Mesenchymal stem cell (in vitro differentiated cells and primary cell): Measurements from ENCODE around the gene TOLLIP.

ENCODE experiments used
- DNase-seq: peaks from one replicate; pipeline ENCODE4 v3.0.0-alpha.2; 2013
- H2AFZ ChIP-seq: one replicate; pipeline ENCODE4 v1.6.1; 2013; ENCODE audit warnings: low read depth, mild to moderate bottlenecking, control low read depth, inconsistent platforms, low read length, moderate library complexity
- H2AK5ac ChIP-seq: 2 replicates; pipeline ENCODE4 v1.6.1; 2013; ENCODE audit warnings: low read length, moderate library complexity, mild to moderate bottlenecking, inconsistent platforms; ENCODE audit not compliant: severe bottlenecking
- H2BK120ac ChIP-seq: one replicate; pipeline ENCODE4 v1.6.1; 2013; ENCODE audit warnings: low read depth, mild to moderate bottlenecking, inconsistent platforms, low read length, moderate library complexity
- H2BK12ac ChIP-seq, 2 experiments: one replicate each; pipeline ENCODE4 v1.6.1; 2013; ENCODE audit warnings: inconsistent platforms in 2 of 2, low read length in 2 of 2, mild to moderate bottlenecking in 2 of 2, moderate library complexity in 2 of 2, control low read depth in 1 of 2
- H2BK15ac ChIP-seq: one replicate; pipeline ENCODE4 v1.6.1; 2013; ENCODE audit warnings: mild to moderate bottlenecking, low read depth, inconsistent platforms; ENCODE audit not compliant: poor library complexity, severe bottlenecking
- H2BK5ac ChIP-seq: 2 replicates; pipeline ENCODE4 v1.6.1; 2013; ENCODE audit warnings: low read depth, mild to moderate bottlenecking, low read length, control low read depth, inconsistent platforms; ENCODE audit not compliant: poor library complexity, severe bottlenecking
- H3K14ac ChIP-seq, 2 experiments: one replicate each; pipeline ENCODE4 v1.6.1; 2013; ENCODE audit warnings: inconsistent platforms in 2 of 2, low read length in 2 of 2, control low read depth in 1 of 2, mild to moderate bottlenecking in 1 of 2, moderate library complexity in 1 of 2
- H3K18ac ChIP-seq, 2 experiments: one replicate each; pipeline ENCODE4 v1.6.1; 2013; ENCODE audit warnings: inconsistent platforms in 2 of 2, low read length in 2 of 2, control low read depth in 1 of 2, low read depth in 1 of 2, mild to moderate bottlenecking in 1 of 2
- H3K23ac ChIP-seq, 2 experiments: one replicate each; pipeline ENCODE4 v1.6.1; 2013; ENCODE audit warnings: inconsistent platforms in 2 of 2, low read length in 2 of 2, mild to moderate bottlenecking in 2 of 2, moderate library complexity in 2 of 2, control low read depth in 1 of 2
- H3K27ac ChIP-seq: 2 replicates; pipeline ENCODE4 v1.5.1; 2013; ENCODE audit warnings: mild to moderate bottlenecking, moderate library complexity, low read length, control low read depth, inconsistent platforms; ENCODE audit not compliant: poor library complexity, severe bottlenecking
- H3K27me3 ChIP-seq, 2 experiments: 2 replicates each; pipeline versions ENCODE4 v1.6.1 to v1.7.0; 2013; ENCODE audit warnings: low read length in 2 of 2, mild to moderate bottlenecking in 2 of 2, moderate library complexity in 2 of 2, control low read depth in 1 of 2, inconsistent platforms in 1 of 2; ENCODE audit not compliant: control insufficient read depth in 1 of 2, insufficient read depth in 1 of 2
- H3K36me3 ChIP-seq, 2 experiments: 2 replicates each; pipeline versions ENCODE4 v1.6.1 to v1.7.0; 2013; ENCODE audit warnings: low read length in 2 of 2, control low read depth in 1 of 2, inconsistent platforms in 1 of 2, low read depth in 1 of 2, mild to moderate bottlenecking in 1 of 2; ENCODE audit not compliant: insufficient read depth in 2 of 2, control insufficient read depth in 1 of 2
- H3K4ac ChIP-seq, 2 experiments: one replicate each; pipeline ENCODE4 v1.6.1; 2013; ENCODE audit warnings: inconsistent platforms in 2 of 2, low read length in 2 of 2, mild to moderate bottlenecking in 2 of 2, moderate library complexity in 2 of 2, control low read depth in 1 of 2, low read depth in 1 of 2
- H3K4me1 ChIP-seq: 2 replicates; pipeline ENCODE4 v1.6.1; 2013; ENCODE audit warnings: low read depth, low read length, control low read depth; ENCODE audit not compliant: control insufficient read depth, insufficient read depth
- H3K4me2 ChIP-seq: 2 replicates; pipeline ENCODE4 v1.6.1; 2013; ENCODE audit warnings: low read length, mild to moderate bottlenecking, inconsistent platforms; ENCODE audit not compliant: poor library complexity, severe bottlenecking
- H3K4me3 ChIP-seq, 2 experiments: 2 replicates each; pipeline versions ENCODE4 v1.5.1 to v1.7.0; 2013; ENCODE audit warnings: low read length in 2 of 2, mild to moderate bottlenecking in 2 of 2, control low read depth in 1 of 2, low read depth in 1 of 2; ENCODE audit not compliant: insufficient read depth in 1 of 2
- H3K79me1 ChIP-seq: replicated peaks from 2 replicates; pipeline ENCODE4 v1.6.1; 2013; ENCODE audit warnings: mild to moderate bottlenecking, control low read depth, low read length, inconsistent platforms; ENCODE audit not compliant: poor library complexity, severe bottlenecking
- H3K9ac ChIP-seq: 2 replicates; pipeline ENCODE4 v1.7.0; 2013; ENCODE audit warnings: mild to moderate bottlenecking, low read length, moderate library complexity
- H3K9me3 ChIP-seq: 2 replicates; pipeline ENCODE4 v1.7.0; 2013; ENCODE audit warnings: mild to moderate bottlenecking, low read length; ENCODE audit not compliant: control insufficient read depth
- H4K8ac ChIP-seq: one replicate; pipeline ENCODE4 v1.6.1; 2013; ENCODE audit warnings: inconsistent platforms, mild to moderate bottlenecking, low read length, moderate library complexity
- H4K91ac ChIP-seq: one replicate; pipeline ENCODE4 v1.6.1; 2013; ENCODE audit warnings: mild to moderate bottlenecking, low read length, inconsistent platforms
- WGBS: methylation state at CpG from one replicate; pipeline ENCODE4 v1.1.7; 2013; ENCODE audit warnings: mixed read lengths; 5-methylcytosine and 5-hydroxymethylcytosine counted together

Gene TOLLIP

DNA sequence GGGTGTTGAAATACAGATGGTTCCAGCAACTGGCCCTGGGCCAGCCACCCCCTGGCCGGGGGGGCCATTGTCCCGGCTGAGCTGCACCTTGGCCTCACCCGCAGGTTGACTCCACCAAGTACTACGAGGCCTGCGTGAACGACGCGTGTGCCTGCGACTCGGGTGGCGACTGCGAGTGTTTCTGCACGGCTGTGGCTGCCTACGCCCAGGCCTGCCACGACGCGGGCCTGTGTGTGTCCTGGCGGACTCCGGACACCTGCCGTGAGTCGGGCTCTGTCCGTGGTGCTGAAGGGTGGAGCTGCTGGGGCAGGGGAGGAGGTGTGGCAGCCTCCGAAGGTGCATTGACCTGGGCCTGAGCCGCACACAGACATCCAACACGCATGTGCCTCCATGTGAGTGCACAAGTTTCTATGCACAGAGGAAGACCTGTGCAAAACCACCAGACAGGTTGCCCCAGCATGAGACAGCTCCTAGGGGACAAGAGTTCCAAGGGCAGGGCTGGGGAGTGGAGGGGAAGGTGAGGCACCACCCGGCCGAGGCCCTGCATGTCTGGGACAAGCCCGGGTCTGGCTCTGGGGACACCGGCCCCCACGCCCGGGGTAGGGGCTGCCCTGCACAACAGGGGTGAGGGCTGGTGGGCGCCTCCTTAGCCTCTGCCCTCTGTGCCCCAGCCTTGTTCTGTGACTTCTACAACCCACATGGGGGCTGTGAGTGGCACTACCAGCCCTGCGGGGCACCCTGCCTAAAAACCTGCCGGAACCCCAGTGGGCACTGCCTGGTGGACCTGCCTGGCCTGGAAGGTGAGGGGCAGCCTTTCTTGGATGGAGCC is 70.5 kb downstream of the TOLLIP start:
- no peak overlapping the region for H4K8ac ChIP-seq
- H2AK5ac ChIP-seq: no peak overlapping the region
- H3K9ac ChIP-seq: no peak overlapping the region
- no peaks in the 10 kb centered on the region for H3K79me1 ChIP-seq
- 88% methylated on average over 34 of the region's 34 CpGs for WGBS
- no peak overlapping the region for H3K27ac ChIP-seq
- no peak overlapping the region for H2AFZ ChIP-seq
- DNase-seq: no peak
- H3K4ac ChIP-seq: no peak overlapping the region
- H3K4me1 ChIP-seq: no peaks in the 10 kb centered on the region
- peaks cover 0 to 7% of the 10 kb centered on the region in 2 experiments for H3K36me3 ChIP-seq
- no peak overlapping the region for H2BK5ac ChIP-seq
- H3K18ac ChIP-seq: no peak overlapping the region
- no peak overlapping the region for H3K4me3 ChIP-seq
- no peak overlapping the region for H3K14ac ChIP-seq
- H2BK120ac ChIP-seq: no peak overlapping the region
- no peak overlapping the region for H4K91ac ChIP-seq
- no peak overlapping the region for H3K4me2 ChIP-seq
- no peak overlapping the region for H2BK12ac ChIP-seq
- H3K27me3 ChIP-seq: peaks cover 0 to 15% of the 10 kb centered on the region in 2 experiments
- no peak overlapping the region for H2BK15ac ChIP-seq
- no peak overlapping the region for H3K23ac ChIP-seq
- no peaks in the 10 kb centered on the region for H3K9me3 ChIP-seq

DNA sequence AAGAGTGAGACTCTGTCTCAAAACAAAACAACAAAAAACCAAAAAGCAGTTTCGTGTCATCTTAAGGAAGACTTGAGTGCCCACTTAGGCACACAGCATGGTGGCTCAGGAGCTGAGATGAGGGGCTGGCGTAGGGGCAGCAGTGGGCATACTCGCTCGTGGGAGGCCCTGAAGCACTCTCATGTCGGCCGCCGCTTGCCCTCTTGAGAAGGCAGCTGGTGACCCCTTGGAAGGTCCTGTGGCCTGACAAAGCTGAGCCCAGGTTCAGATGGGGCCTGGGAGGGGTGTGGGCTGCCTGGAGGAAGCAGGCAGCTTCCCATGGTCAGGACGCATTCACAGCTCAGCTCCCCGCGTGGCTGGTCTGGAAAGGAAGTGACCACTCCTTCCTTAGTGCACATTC is 71.6 kb downstream of the TOLLIP start:
- Histone ChIP-seq H2AK5ac (no peak overlapping the region), H2BK120ac (no peak overlapping the region), H4K8ac (no peak overlapping the region), H3K23ac (no peak overlapping the region), H3K4me1 (no peaks in the 10 kb centered on the region), H3K36me3 (peaks cover 0 to 7% of the 10 kb centered on the region in 2 experiments), H3K18ac (no peak overlapping the region), H2BK15ac (no peak overlapping the region), H3K27ac (no peak overlapping the region), H4K91ac (no peak overlapping the region), H3K9ac (no peak overlapping the region), H2AFZ (no peak overlapping the region), H3K4me3 (no peak overlapping the region), H3K27me3 (peaks cover 0 to 15% of the 10 kb centered on the region in 2 experiments), H3K4me2 (no peak overlapping the region), H3K4ac (no peak overlapping the region), H2BK12ac (no peak overlapping the region), H3K14ac (no peak overlapping the region), H3K9me3 (no peaks in the 10 kb centered on the region), H2BK5ac (no peak overlapping the region), H3K79me1 (no peaks in the 10 kb centered on the region)
- WGBS: 83% methylated on average over 10 of the region's 10 CpGs
- no peak for DNase-seq

DNA sequence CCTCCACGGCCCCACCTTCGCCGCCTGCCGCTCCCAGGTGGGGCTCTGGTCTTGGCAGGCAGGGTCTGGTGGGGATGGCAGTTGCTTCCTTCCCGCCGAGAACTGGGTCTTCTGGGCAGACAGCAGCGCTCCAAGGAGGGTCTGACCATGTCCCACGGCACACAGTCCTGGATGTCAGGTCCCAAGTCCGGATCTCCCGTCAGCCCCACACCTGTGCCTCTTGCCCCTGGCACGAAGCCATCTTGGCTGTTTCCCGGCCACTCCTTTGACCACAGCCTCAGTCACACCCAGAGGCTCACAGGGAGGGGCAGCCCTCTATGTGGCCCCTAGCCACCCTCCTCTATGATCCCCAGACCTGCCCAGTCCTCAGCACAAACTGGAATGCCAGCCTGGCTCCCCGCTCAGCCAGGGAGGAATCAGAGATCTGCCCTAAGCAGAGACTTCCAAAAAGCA is 72.3 kb downstream of the TOLLIP start:
- no peak overlapping the region for H2BK120ac ChIP-seq
- no peak overlapping the region for H3K4ac ChIP-seq
- H2AK5ac ChIP-seq: no peak overlapping the region
- peaks cover 0 to 19% of the 10 kb centered on the region in 2 experiments for H3K27me3 ChIP-seq
- H3K4me2 ChIP-seq: no peak overlapping the region
- H3K4me3 ChIP-seq: no peak overlapping the region
- H2BK12ac ChIP-seq: no peak overlapping the region
- H4K8ac ChIP-seq: no peak overlapping the region
- no peak overlapping the region for H4K91ac ChIP-seq
- no peak overlapping the region for H2BK5ac ChIP-seq
- H3K79me1 ChIP-seq: no peaks in the 10 kb centered on the region
- no peak overlapping the region for H3K18ac ChIP-seq
- H2AFZ ChIP-seq: no peak overlapping the region
- peaks cover 0 to 4% of the 10 kb centered on the region in 2 experiments for H3K36me3 ChIP-seq
- 91% methylated on average over 13 of the region's 13 CpGs for WGBS
- H2BK15ac ChIP-seq: no peak overlapping the region
- no peak overlapping the region for H3K27ac ChIP-seq
- DNase-seq: no peak
- H3K14ac ChIP-seq: no peak overlapping the region
- H3K4me1 ChIP-seq: no peaks in the 10 kb centered on the region
- H3K9ac ChIP-seq: no peak overlapping the region
- H3K23ac ChIP-seq: no peak overlapping the region
- no peaks in the 10 kb centered on the region for H3K9me3 ChIP-seq

DNA sequence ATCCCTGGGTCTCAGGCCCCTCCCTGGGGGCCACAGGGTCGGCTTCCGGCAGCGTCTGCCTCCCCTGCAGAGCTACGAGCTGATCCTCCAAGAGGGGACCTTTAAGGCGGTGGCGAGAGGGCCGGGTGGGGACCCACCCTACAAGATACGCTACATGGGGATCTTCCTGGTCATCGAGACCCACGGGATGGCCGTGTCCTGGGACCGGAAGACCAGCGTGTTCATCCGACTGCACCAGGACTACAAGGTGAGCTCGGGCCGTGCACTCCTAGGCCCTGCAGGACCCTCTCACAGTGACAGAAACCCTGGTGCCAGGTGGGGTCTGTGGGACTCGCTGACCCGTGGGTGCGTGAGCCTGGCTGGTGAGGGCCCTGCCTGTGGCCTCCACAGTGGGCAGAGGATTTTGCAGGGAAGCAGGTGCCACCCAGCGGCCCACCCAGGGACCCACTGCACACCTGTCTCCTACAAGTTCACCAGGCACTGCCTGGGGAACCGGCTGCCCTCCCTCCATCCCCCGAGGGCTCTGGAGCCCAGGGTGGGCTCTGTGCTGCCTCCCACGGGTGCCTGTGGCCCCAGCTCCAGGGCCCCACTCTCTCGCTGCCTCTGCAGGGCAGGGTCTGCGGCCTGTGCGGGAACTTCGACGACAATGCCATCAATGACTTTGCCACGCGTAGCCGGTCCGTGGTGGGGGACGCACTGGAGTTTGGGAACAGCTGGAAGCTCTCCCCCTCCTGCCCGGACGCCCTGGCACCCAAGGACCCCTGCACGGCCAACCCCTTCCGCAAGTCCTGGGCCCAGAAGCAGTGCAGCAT is 72.9 kb downstream of the TOLLIP start:
- Histone ChIP-seq H3K36me3 (no peaks in the 10 kb centered on the region), H3K18ac (no peak overlapping the region), H3K4me3 (no peak overlapping the region), H4K91ac (no peak overlapping the region), H4K8ac (no peak overlapping the region), H3K4ac (no peak overlapping the region), H2BK15ac (no peak overlapping the region), H3K4me2 (no peak overlapping the region), H3K23ac (no peak overlapping the region), H2BK12ac (no peak overlapping the region), H3K4me1 (no peaks in the 10 kb centered on the region), H3K27ac (no peak overlapping the region), H2BK5ac (no peak overlapping the region), H2AFZ (no peak overlapping the region), H3K14ac (no peak overlapping the region), H3K27me3 (peaks cover 0 to 22% of the 10 kb centered on the region in 2 experiments), H3K9me3 (no peaks in the 10 kb centered on the region), H2AK5ac (no peak overlapping the region), H3K9ac (no peak overlapping the region), H3K79me1 (no peaks in the 10 kb centered on the region), H2BK120ac (no peak overlapping the region)
- no peak for DNase-seq
- WGBS: 83% methylated on average over 37 of the region's 37 CpGs
